Activated T-helper 1 cell treated with anti-CD3 and anti-CD28 coated beads, Interleukin-12 subunit alpha, Interleukin-12 subunit beta, Interleukin-2, Interleukin-4 antibody, amounts not matched to agents 30 ng/mL and 10 ng/mL and 1 ng/mL, durations not matched to agents 14 hours and 24 hours and 36 hours (primary cell): ENCODE results near the gene HRH3. TPM values are rescaled to one million over a fixed set of nuclear protein-coding genes. Genes with fewer than 3 reads are reported as not detected.

Experiments used
- DNase-seq: peaks from one replicate; pipeline ENCODE4 v3.0.0; 2021; ENCODE audit warnings: low spot score
- H3K27ac Mint-ChIP-seq: one replicate; pipeline ENCODE4 v1.8.0; 2021; ENCODE audit warnings: mild to moderate bottlenecking, mixed read lengths
- H3K27me3 Mint-ChIP-seq: one replicate; pipeline ENCODE4 v1.8.0; 2022; ENCODE audit warnings: mild to moderate bottlenecking, moderate library complexity, mixed read lengths; ENCODE audit not compliant: insufficient read depth
- H3K36me3 Mint-ChIP-seq: one replicate; pipeline ENCODE4 v1.8.0; 2021; ENCODE audit warnings: low read depth, mixed read lengths
- H3K4me1 Mint-ChIP-seq: one replicate; pipeline ENCODE4 v1.8.0; 2021; ENCODE audit warnings: low read depth, mixed read lengths
- H3K4me3 Mint-ChIP-seq: one replicate; pipeline ENCODE4 v1.8.0; 2021; ENCODE audit warnings: mild to moderate bottlenecking, moderate library complexity, mixed read lengths
- H3K9me3 Mint-ChIP-seq: one replicate; pipeline ENCODE4 v1.8.0; 2021; ENCODE audit warnings: mixed read lengths
- intact Hi-C: fragments of 100-400 bp; cut with micrococcal nuclease; formaldehyde crosslinking; loops from one replicate; pipeline ENCODE4 v1.15.1; 2024
- total RNA-seq: library from RNA; stranded (reverse); gene quantifications from 2 replicates; pipeline ENCODE4 v1.2.3, GENCODE V29; 2022

HRH3 gene
- total RNA-seq, 1 donor from 2014 or later, result not detected

GRCh38 chr20:62203378-62204030, 16.6 kb downstream of the HRH3 start:
- H3K4me3 Mint-ChIP-seq, result no peak overlapping the region
- intact Hi-C loops, result no loop called here
- H3K27me3 Mint-ChIP-seq, result no peaks in the 10 kb centered on the region
- DNase-seq, result no peak
- no peak overlapping the region for H3K27ac Mint-ChIP-seq
- no peaks in the 10 kb centered on the region for H3K9me3 Mint-ChIP-seq
- peaks cover 30% of the 10 kb centered on the region for H3K36me3 Mint-ChIP-seq
- no peaks in the 10 kb centered on the region for H3K4me1 Mint-ChIP-seq

- peaks cover 31% of the 10 kb centered on the region for H3K36me3 Mint-ChIP-seq
- H3K27me3 Mint-ChIP-seq, result no peaks in the 10 kb centered on the region
- H3K9me3 Mint-ChIP-seq, result no peaks in the 10 kb centered on the region
- H3K27ac Mint-ChIP-seq, result no peak overlapping the region
- no peak overlapping the region for H3K4me3 Mint-ChIP-seq
- H3K4me1 Mint-ChIP-seq, result no peaks in the 10 kb centered on the region
- no peak for DNase-seq
- intact Hi-C loops, result no loop called here
These were observed 17.3 kb downstream of the HRH3 start for GRCh38 chr20:62202676-62203377.

- intact Hi-C loops, result no loop called here
- Mint-ChIP-seq H3K9me3 (no peaks in the 10 kb centered on the region), H3K27me3 (no peaks in the 10 kb centered on the region), H3K36me3 (peaks cover 31% of the 10 kb centered on the region), H3K4me3 (no peak overlapping the region), H3K4me1 (no peaks in the 10 kb centered on the region), H3K27ac (no peak overlapping the region)
- no peak for DNase-seq
These were observed 18.0 kb downstream of the HRH3 start for GRCh38 chr20:62202083-62202395.

- no peaks in the 10 kb centered on the region for H3K27me3 Mint-ChIP-seq
- H3K27ac Mint-ChIP-seq, result no peak overlapping the region
- no peak for DNase-seq
- no peaks in the 10 kb centered on the region for H3K4me1 Mint-ChIP-seq
- intact Hi-C loops, result no loop called here
- no peaks in the 10 kb centered on the region for H3K9me3 Mint-ChIP-seq
- no peak overlapping the region for H3K4me3 Mint-ChIP-seq
- peaks cover 31% of the 10 kb centered on the region for H3K36me3 Mint-ChIP-seq
These were observed 18.6 kb downstream of the HRH3 start for GRCh38 chr20:62201173-62202082.

GRCh38 chr20:62200491-62201172, 19.4 kb downstream of the HRH3 start:
- Mint-ChIP-seq H3K36me3 (peaks cover 36% of the 10 kb centered on the region), H3K27ac (no peak overlapping the region), H3K9me3 (no peaks in the 10 kb centered on the region), H3K4me3 (no peak overlapping the region), H3K4me1 (no peaks in the 10 kb centered on the region), H3K27me3 (no peaks in the 10 kb centered on the region)
- intact Hi-C loops, result no loop called here
- DNase-seq, result no peak

- no peaks in the 10 kb centered on the region for H3K9me3 Mint-ChIP-seq
- no peak for DNase-seq
- no peaks in the 10 kb centered on the region for H3K27me3 Mint-ChIP-seq
- no peak overlapping the region for H3K4me3 Mint-ChIP-seq
- H3K27ac Mint-ChIP-seq, result no peak overlapping the region
- intact Hi-C loops, result no loop called here
- no peaks in the 10 kb centered on the region for H3K4me1 Mint-ChIP-seq
- peaks cover 41% of the 10 kb centered on the region for H3K36me3 Mint-ChIP-seq
These were observed 21.1 kb downstream of the HRH3 start for GRCh38 chr20:62198931-62199330.

GRCh38 chr20:62198496-62198895, 21.6 kb downstream of the HRH3 start:
- no peaks in the 10 kb centered on the region for H3K4me1 Mint-ChIP-seq
- H3K9me3 Mint-ChIP-seq, result no peaks in the 10 kb centered on the region
- intact Hi-C loops, result no loop called here
- no peak for DNase-seq
- peaks cover 42% of the 10 kb centered on the region for H3K36me3 Mint-ChIP-seq
- H3K4me3 Mint-ChIP-seq, result no peak overlapping the region
- no peaks in the 10 kb centered on the region for H3K27me3 Mint-ChIP-seq
- H3K27ac Mint-ChIP-seq, result no peak overlapping the region

- H3K27ac Mint-ChIP-seq, result no peak overlapping the region
- no peaks in the 10 kb centered on the region for H3K27me3 Mint-ChIP-seq
- intact Hi-C loops, result no loop called here
- no peaks in the 10 kb centered on the region for H3K4me1 Mint-ChIP-seq
- no peak for DNase-seq
- H3K9me3 Mint-ChIP-seq, result no peaks in the 10 kb centered on the region
- peaks cover 40% of the 10 kb centered on the region for H3K36me3 Mint-ChIP-seq
- H3K4me3 Mint-ChIP-seq, result no peak overlapping the region
These were observed 22.3 kb downstream of the HRH3 start for GRCh38 chr20:62197801-62198200.

GRCh38 chr20:62197311-62197710, 22.8 kb downstream of the HRH3 start:
- intact Hi-C loops, result no loop called here

GRCh38 chr20:62196286-62196685, 23.8 kb downstream of the HRH3 start:
- no peak for DNase-seq
- intact Hi-C loops, result no loop called here
- H3K4me1 Mint-ChIP-seq, result no peaks in the 10 kb centered on the region
- no peaks in the 10 kb centered on the region for H3K9me3 Mint-ChIP-seq
- H3K27ac Mint-ChIP-seq, result no peak overlapping the region
- H3K36me3 Mint-ChIP-seq, result peaks cover 35% of the 10 kb centered on the region
- H3K4me3 Mint-ChIP-seq, result no peak overlapping the region
- no peaks in the 10 kb centered on the region for H3K27me3 Mint-ChIP-seq

More at GRCh38 chr20:62197311-62197710, 22.8 kb downstream of the HRH3 start:
- no peaks in the 10 kb centered on the region for H3K4me1 Mint-ChIP-seq
- no peak overlapping the region for H3K4me3 Mint-ChIP-seq
- H3K27me3 Mint-ChIP-seq, result no peaks in the 10 kb centered on the region
- H3K27ac Mint-ChIP-seq, result no peak overlapping the region
- no peak for DNase-seq
- H3K36me3 Mint-ChIP-seq, result peaks cover 40% of the 10 kb centered on the region
- no peaks in the 10 kb centered on the region for H3K9me3 Mint-ChIP-seq

GRCh38 chr20:62195736-62196135, 24.3 kb downstream of the HRH3 start:
- Mint-ChIP-seq H3K27ac (no peak overlapping the region), H3K27me3 (no peaks in the 10 kb centered on the region), H3K9me3 (no peaks in the 10 kb centered on the region), H3K4me1 (no peaks in the 10 kb centered on the region), H3K4me3 (no peak overlapping the region), H3K36me3 (peaks cover 32% of the 10 kb centered on the region)
- no peak for DNase-seq
- intact Hi-C loops, result no loop called here

GRCh38 chr20:62195075-62195405, 25.0 kb downstream of the HRH3 start:
- H3K36me3 Mint-ChIP-seq, result peaks cover 27% of the 10 kb centered on the region
- no peaks in the 10 kb centered on the region for H3K9me3 Mint-ChIP-seq
- no peaks in the 10 kb centered on the region for H3K27me3 Mint-ChIP-seq
- no peaks in the 10 kb centered on the region for H3K4me1 Mint-ChIP-seq
- intact Hi-C loops, result no loop called here
- no peak overlapping the region for H3K4me3 Mint-ChIP-seq
- H3K27ac Mint-ChIP-seq, result no peak overlapping the region
- DNase-seq, result no peak
